ENCODE results near the gene CALCOCO1. TPM values are rescaled to one million over a fixed set of nuclear protein-coding genes. Genes with fewer than 3 reads are reported as not detected.

The CALCOCO1 gene
- total RNA-seq, 4 donors from 2014 or later: 118 to 186 (median 168) TPM

DNA sequence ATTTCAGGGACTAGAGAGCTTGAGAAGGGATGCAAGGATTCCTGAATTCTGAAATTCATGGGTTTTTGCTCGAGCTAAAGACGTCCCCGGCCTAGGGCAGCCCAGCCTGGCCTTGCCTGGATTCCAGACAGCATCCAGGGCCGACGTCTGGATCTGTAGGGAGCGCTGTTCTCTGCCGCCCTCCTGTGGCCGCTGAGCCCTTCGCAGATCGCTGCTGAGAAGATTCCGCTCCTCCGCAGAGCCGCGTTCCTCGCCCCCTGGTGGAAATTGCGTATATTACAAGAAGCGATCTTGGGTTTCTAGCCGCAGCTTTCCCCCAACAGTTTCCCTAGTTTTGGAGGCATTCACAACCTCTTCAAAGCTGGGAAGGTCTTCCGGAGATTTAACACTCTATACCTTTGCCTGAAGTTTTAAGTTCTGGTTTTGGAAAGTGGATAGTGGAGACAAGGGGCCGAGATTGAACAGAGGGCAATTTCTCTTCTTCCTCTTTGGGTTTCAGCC is 19.4 kb upstream of the CALCOCO1 start:
- intact Hi-C loops (cut with DNase I; ENCODE audit: low total_unique reads): loop anchor here (5.0 kb wide), 1 partner anchor 44 kb away; no protein-coding TSS in a partner anchor
- Histone ChIP-seq H3K27me3 (peaks cover 92% of the 10 kb centered on the region), H3K36me3 (no peaks in the 10 kb centered on the region), H3K4me3 (no peak overlapping the region), H3K4me1 (peaks cover 0 to 21% (median 13%) of the 10 kb centered on the region in 4 donors), H3K9me3 (no peaks in the 10 kb centered on the region), H3K27ac (no peak overlapping the region)
- peak; percentile 94 for DNase-seq
- 0% methylated on average over 1 to 20 of the region's 20 CpGs for WGBS, 2 donors (ENCODE audit: low coverage in 1 of 2)
- TF ChIP-seq CTCF (IDR thresholded peaks at IDR 0.05) (peak; percentile 99 to 100 (median 99)), POLR2A (IDR thresholded peaks at IDR 0.05) (no peak)
- in situ Hi-C loops (cut with MboI; ENCODE audit: low pct_ligation_motif_present in 1 of 4, low pct_unique_long_range_greater_than_20kb in 1 of 4, low sequenced_read_pairs in 3 of 4): loop anchor here in 1 of 4 donors (5.0 kb wide), 1 partner anchor 44 kb away; no protein-coding TSS in a partner anchor

GRCh38 chr12:53744751-53745150 is 17.5 kb upstream of the CALCOCO1 start:
- intact Hi-C loops (cut with DNase I; ENCODE audit: low total_unique reads) (loop anchor here (5.0 kb wide), 1 partner anchor 42 kb away; no protein-coding TSS in a partner anchor), in situ Hi-C loops (cut with MboI; ENCODE audit: low pct_ligation_motif_present in 1 of 4, low pct_unique_long_range_greater_than_20kb in 1 of 4, low sequenced_read_pairs in 3 of 4) (loop anchor here in 3 of 4 donors (5.0 kb wide), 1 partner anchor 42 kb away; no protein-coding TSS in a partner anchor)
- DNase-seq: no peak
- Histone ChIP-seq H3K4me1 (peaks cover 0 to 13% (median 6%) of the 10 kb centered on the region in 4 donors), H3K27me3 (peaks cover 92% of the 10 kb centered on the region), H3K36me3 (no peaks in the 10 kb centered on the region), H3K4me3 (no peak overlapping the region), H3K27ac (no peak overlapping the region), H3K9me3 (no peaks in the 10 kb centered on the region)
- WGBS, 2 donors (ENCODE audit: low coverage in 1 of 2): 63 to 70% methylated on average over 6 of the region's 6 CpGs
- no peak for TF ChIP-seq CTCF (IDR thresholded peaks at IDR 0.05)
- TF ChIP-seq EP300 (IDR thresholded peaks at IDR 0.05; ENCODE audit: low read depth): no peak

DNA sequence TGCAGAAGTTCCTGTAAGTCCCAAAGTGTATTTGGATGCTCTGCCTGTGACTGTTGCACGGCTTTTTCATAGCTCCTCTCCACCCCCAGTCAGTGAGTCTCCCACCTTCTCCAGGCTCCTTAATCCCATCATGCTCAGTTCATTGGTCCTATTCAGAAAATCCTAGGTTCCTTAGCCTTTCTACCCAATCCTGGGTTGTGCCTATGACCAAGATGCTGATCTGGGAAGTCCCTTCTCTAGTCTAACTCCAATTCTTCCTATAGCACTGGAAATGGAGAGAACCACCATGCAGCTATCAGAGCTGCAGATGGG is 16.8 kb upstream of the CALCOCO1 start:
- TF ChIP-seq EP300 (IDR thresholded peaks at IDR 0.05; ENCODE audit: low read depth): no peak
- TF ChIP-seq CTCF (IDR thresholded peaks at IDR 0.05): no peak
- no peak for TF ChIP-seq POLR2AphosphoS5 (IDR thresholded peaks at IDR 0.05)
- no peak for TF ChIP-seq POLR2A (IDR thresholded peaks at IDR 0.05)
- Histone ChIP-seq H3K27ac (no peak overlapping the region), H3K9me3 (no peaks in the 10 kb centered on the region), H3K27me3 (peaks cover 92% of the 10 kb centered on the region), H3K36me3 (no peaks in the 10 kb centered on the region), H3K4me3 (no peak overlapping the region), H3K4me1 (peaks cover 5 to 20% (median 11%) of the 10 kb centered on the region in 4 donors)
- in situ Hi-C loops (cut with MboI; ENCODE audit: low pct_ligation_motif_present in 1 of 4, low pct_unique_long_range_greater_than_20kb in 1 of 4, low sequenced_read_pairs in 3 of 4) (loop anchor here in 2 of 4 donors (5.0 kb wide), 1 partner anchor 42 kb away; no protein-coding TSS in a partner anchor), intact Hi-C loops (cut with DNase I; ENCODE audit: low total_unique reads) (no loop called here)
- WGBS, 2 donors (ENCODE audit: low coverage in 1 of 2): 88% methylated on average over 1 of the region's 1 CpG; no CpG with 5 or more reads in 1 of the 2 donors
- DNase-seq: no peak

- no peak for TF ChIP-seq POLR2A (IDR thresholded peaks at IDR 0.05)
- no peak for TF ChIP-seq EP300 (IDR thresholded peaks at IDR 0.05; ENCODE audit: low read depth)
- TF ChIP-seq CTCF (IDR thresholded peaks at IDR 0.05): peak; percentile 88 to 97 (median 95)
- no peak for TF ChIP-seq POLR2AphosphoS5 (IDR thresholded peaks at IDR 0.05)
- H3K4me1 ChIP-seq: peaks cover 5 to 26% (median 16%) of the 10 kb centered on the region in 4 donors
- H3K4me3 ChIP-seq: no peak overlapping the region
- in situ Hi-C loops (cut with MboI; ENCODE audit: low pct_ligation_motif_present in 1 of 4, low pct_unique_long_range_greater_than_20kb in 1 of 4, low sequenced_read_pairs in 3 of 4) (loop anchor here in 2 of 4 donors (5.0 kb wide), 1 partner anchor 41 kb away; no protein-coding TSS in a partner anchor), intact Hi-C loops (cut with DNase I; ENCODE audit: low total_unique reads) (no loop called here)
- no peak overlapping the region for H3K27ac ChIP-seq
- peak; percentile 49 for DNase-seq
- H3K27me3 ChIP-seq: peaks cover 92% of the 10 kb centered on the region
- no peaks in the 10 kb centered on the region for H3K9me3 ChIP-seq
- no peaks in the 10 kb centered on the region for H3K36me3 ChIP-seq
- 8 to 21% methylated on average over 10 to 16 of the region's 16 CpGs for WGBS, 2 donors (ENCODE audit: low coverage in 1 of 2)
Observed at GRCh38 chr12:53743266-53744129, 16.2 kb upstream of the CALCOCO1 start.

Data from transverse colon (tissue), 4 donors.